ENCODE data around the gene EPG5.

DNA sequence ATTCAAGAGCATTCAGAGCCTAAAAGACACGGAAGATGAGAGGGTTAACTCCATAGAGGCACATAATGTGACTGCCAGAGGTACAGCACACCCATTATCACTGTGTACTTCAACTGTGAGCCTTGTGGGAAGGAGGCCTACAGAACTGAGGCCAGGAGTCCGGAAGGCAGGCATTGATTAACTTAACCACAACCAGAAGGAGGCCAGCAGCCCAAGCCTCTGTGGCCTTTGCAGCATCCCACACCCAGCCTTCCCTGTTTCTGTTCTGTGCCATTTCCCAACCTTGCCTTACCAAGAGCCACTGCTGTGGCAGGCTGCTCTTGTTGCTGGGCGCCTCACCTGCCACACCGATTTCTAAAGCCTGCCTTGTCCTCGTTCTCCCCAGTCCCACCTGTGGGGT is 114.5 kb downstream of the EPG5 start:
- TF ChIP-seq SUZ12 (IDR thresholded peaks at IDR 0.05; ENCODE audit: extremely low read depth, insufficient read depth, insufficient read length) (no peak), YY1 (IDR thresholded peaks at IDR 0.05; ENCODE audit: insufficient read depth, insufficient read length) (no peak), ZNF274 (IDR thresholded peaks at IDR 0.05; ENCODE audit: low read depth, low read length) (no peak)
